HEK293 (cell line): ENCODE results near the gene ZSWIM1.

Experiments
- CTCF ChIA-PET: fragments of 350-600 bp; formaldehyde crosslinking; extraction: SDS; loops from one replicate; lab custom pipeline; 2021; ENCODE audit warnings: antibody characterized with exemption; lab: Yijun Ruan, JAX
- POLR2A ChIA-PET: fragments of 300-600 bp; formaldehyde crosslinking; extraction: SDS; loops from one replicate; lab custom pipeline; 2020; ENCODE audit warnings: antibody characterized with exemption, inconsistent platforms; lab: Yijun Ruan, JAX
- H3K27ac ChIP-seq: fragments of 200-500 bp; sonication (Bioruptor generic); 2 replicates; pipeline ENCODE4 v1.5.1; 2014; ENCODE audit warnings: low read depth, low read length, control low read depth, inconsistent platforms; ENCODE audit errors: extremely low read depth
- H3K36me3 ChIP-seq, 2 experiments: fragments of 200-500 bp in 1 of 2; sonication (Bioruptor generic) in 1 of 2; 1 replicate in 1 of 2; 2 replicates in 1 of 2; pipeline ENCODE4 v1.5.1; 2014 to 2017; ENCODE audit warnings: inconsistent platforms in 2 of 2, low read length in 2 of 2; ENCODE audit not compliant: control insufficient read depth in 2 of 2, insufficient read depth in 1 of 2
- H3K4me1 ChIP-seq: fragments of 200-500 bp; sonication (Bioruptor generic); 2 replicates; pipeline ENCODE4 v1.5.1; 2014; ENCODE audit warnings: mild to moderate bottlenecking, low read length, inconsistent platforms; ENCODE audit not compliant: control insufficient read depth, insufficient read depth
- H3K4me3 ChIP-seq: 2 replicates; pipeline ENCODE4 v1.5.1; 2011; ENCODE audit warnings: low read depth, mild to moderate bottlenecking, control low read depth, low read length, moderate library complexity
- H3K9me3 ChIP-seq: fragments of 200-500 bp; sonication (Bioruptor generic); 2 replicates; pipeline ENCODE4 v1.5.1; 2014; ENCODE audit warnings: low read depth, low read length, inconsistent platforms; ENCODE audit not compliant: control insufficient read depth, insufficient read depth
- GLIS1 ChIP-seq: fragments of 450-650 bp; formaldehyde crosslinking; IDR thresholded peaks from 2 replicates; pipeline ENCODE4 v1.5.1; 2016; ENCODE audit warnings: missing biosample characterization, missing genetic modification characterization
- GLIS2 ChIP-seq: fragments of 450-650 bp; formaldehyde crosslinking; IDR thresholded peaks from 2 replicates; pipeline ENCODE4 v1.5.1; 2016; ENCODE audit warnings: missing biosample characterization, missing genetic modification characterization
- SP7 ChIP-seq: fragments of 450-650 bp; formaldehyde crosslinking; IDR thresholded peaks from 2 replicates; pipeline ENCODE4 v1.5.1; 2016; ENCODE audit warnings: missing biosample characterization, missing genetic modification characterization
- ZBTB17 ChIP-seq: fragments of 450-650 bp; formaldehyde crosslinking; IDR thresholded peaks from 2 replicates; pipeline ENCODE4 v1.5.1; 2016; ENCODE audit warnings: missing biosample characterization, missing genetic modification characterization
- ZIC2 ChIP-seq: fragments of 450-650 bp; formaldehyde crosslinking; IDR thresholded peaks from 2 replicates; pipeline ENCODE4 v1.5.1; 2016; ENCODE audit warnings: missing biosample characterization, missing genetic modification characterization
- ZNF184 ChIP-seq: fragments of 450-650 bp; IDR thresholded peaks from 2 replicates; pipeline ENCODE4 v1.5.1; 2018; ENCODE audit warnings: missing biosample characterization, mild to moderate bottlenecking, missing genetic modification characterization
- ZNF335 ChIP-seq: fragments of 450-650 bp; formaldehyde crosslinking; conservative IDR thresholded peaks from 2 replicates; pipeline ENCODE4 v1.5.1; 2016; ENCODE audit warnings: missing biosample characterization, missing genetic modification characterization
- ZNF341 ChIP-seq: fragments of 450-650 bp; formaldehyde crosslinking; IDR thresholded peaks from 2 replicates; pipeline ENCODE4; 2016; ENCODE audit warnings: low read depth, missing biosample characterization, missing genetic modification characterization
- ZNF600 ChIP-seq: fragments of 450-650 bp; formaldehyde crosslinking; IDR thresholded peaks from 2 replicates; pipeline ENCODE4 v1.5.1; 2016; ENCODE audit warnings: missing biosample characterization, missing genetic modification characterization
- ZNF707 ChIP-seq: fragments of 450-650 bp; formaldehyde crosslinking; IDR thresholded peaks from 2 replicates; pipeline ENCODE4 v1.5.1; 2016; ENCODE audit warnings: missing biosample characterization, missing genetic modification characterization
- TF ChIP-seq, protein P1 (sequence below): fragments of 450-650 bp; formaldehyde crosslinking; IDR thresholded peaks from 2 replicates; pipeline ENCODE4 v1.5.1; 2016; ENCODE audit warnings: missing biosample characterization, missing genetic modification characterization, low read depth
- TF ChIP-seq, protein P2 (sequence below): fragments of 450-650 bp; formaldehyde crosslinking; IDR thresholded peaks from 2 replicates; pipeline ENCODE4 v1.5.1; 2016; ENCODE audit warnings: missing biosample characterization, missing genetic modification characterization

Gene ZSWIM1

DNA sequence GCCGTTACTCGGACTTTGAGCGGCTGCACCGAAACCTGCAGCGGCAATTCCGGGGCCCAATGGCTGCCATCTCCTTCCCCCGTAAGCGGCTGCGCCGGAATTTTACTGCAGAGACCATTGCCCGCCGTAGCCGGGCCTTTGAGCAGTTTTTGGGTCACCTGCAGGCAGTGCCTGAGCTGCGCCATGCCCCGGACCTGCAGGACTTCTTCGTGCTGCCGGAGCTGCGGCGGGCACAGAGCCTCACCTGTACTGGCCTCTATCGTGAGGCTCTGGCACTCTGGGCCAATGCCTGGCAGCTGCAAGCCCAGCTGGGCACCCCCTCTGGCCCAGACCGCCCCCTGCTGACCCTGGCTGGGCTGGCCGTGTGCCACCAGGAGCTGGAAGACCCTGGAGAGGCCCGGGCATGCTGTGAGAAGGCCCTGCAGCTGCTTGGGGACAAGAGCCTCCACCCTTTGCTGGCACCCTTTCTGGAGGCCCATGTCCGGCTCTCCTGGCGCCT lies 40.3 kb upstream of the ZSWIM1 start:
- POLR2A ChIA-PET = interaction anchor here (0.6 kb wide), 1 partner anchor 12 kb away, joined by 3 read pairs; no protein-coding TSS in a partner anchor
- Histone ChIP-seq H3K9me3 (no peaks in the 10 kb centered on the region), H3K27ac (no peak overlapping the region), H3K4me3 (no peak overlapping the region), H3K36me3 (peaks cover 2 to 64% of the 10 kb centered on the region in 2 experiments; a peak in 2 of 3 replicates), H3K4me1 (no peaks in the 10 kb centered on the region)
- TF ChIP-seq ZIC2 (tag by site-specific recombination) (peak; percentile 67), ZNF335 (tag by site-specific recombination) (no peak), ZNF600 (peak; percentile 46; the same call in 1 of the 2 replicates)
- CTCF ChIA-PET = interaction anchor here (0.7 kb wide), 1 partner anchor 42 kb away, joined by 3 read pairs; no protein-coding TSS in a partner anchor

DNA sequence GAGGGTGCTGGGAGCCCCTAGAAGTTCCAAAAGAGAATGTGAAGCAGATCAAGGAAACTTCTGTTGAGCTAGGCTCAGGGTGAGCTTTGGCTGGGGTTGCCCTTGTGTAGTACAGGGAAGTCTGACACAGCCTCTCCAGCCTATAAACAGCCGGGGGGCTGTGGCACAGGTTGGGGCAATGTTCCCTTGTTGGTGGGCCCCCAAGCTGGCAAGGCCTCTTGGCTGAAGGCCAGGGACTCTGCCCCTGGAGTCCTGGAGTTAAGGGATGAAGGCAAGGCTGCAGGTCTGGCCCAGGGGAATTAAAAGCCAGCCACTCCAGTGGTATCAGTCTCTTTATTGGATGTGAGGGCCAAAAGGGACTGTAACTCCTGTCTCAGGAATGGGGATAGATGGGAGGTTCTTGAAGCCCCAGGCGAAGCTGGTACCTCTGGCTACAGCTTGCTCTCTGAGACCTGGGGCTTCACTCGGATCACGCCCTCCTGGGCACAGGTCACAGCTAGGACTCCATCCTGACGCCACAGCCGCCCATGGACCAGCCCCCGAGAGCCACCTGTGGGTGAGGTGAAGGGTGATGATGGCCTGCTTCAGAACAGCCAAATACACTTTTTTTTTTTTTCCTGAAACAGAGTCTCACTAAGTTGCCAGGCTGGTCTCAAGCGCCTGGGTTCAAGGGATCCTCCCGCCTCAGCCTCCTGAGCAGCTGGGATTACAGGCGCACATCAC lies 39.5 kb upstream of the ZSWIM1 start:
- no peaks in the 10 kb centered on the region for H3K4me1 ChIP-seq
- POLR2A ChIA-PET = interaction anchor here (0.6 to 1.3 kb wide), 5 partner anchors 11 to 93 kb away, joined by 3 to 4 read pairs (median 3); partner anchors contain the start of gene PCIF1
- TF ChIP-seq, protein P1, sequence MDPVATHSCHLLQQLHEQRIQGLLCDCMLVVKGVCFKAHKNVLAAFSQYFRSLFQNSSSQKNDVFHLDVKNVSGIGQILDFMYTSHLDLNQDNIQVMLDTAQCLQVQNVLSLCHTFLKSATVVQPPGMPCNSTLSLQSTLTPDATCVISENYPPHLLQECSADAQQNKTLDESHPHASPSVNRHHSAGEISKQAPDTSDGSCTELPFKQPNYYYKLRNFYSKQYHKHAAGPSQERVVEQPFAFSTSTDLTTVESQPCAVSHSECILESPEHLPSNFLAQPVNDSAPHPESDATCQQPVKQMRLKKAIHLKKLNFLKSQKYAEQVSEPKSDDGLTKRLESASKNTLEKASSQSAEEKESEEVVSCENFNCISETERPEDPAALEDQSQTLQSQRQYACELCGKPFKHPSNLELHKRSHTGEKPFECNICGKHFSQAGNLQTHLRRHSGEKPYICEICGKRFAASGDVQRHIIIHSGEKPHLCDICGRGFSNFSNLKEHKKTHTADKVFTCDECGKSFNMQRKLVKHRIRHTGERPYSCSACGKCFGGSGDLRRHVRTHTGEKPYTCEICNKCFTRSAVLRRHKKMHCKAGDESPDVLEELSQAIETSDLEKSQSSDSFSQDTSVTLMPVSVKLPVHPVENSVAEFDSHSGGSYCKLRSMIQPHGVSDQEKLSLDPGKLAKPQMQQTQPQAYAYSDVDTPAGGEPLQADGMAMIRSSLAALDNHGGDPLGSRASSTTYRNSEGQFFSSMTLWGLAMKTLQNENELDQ = no peak
- TF ChIP-seq, protein P2, sequence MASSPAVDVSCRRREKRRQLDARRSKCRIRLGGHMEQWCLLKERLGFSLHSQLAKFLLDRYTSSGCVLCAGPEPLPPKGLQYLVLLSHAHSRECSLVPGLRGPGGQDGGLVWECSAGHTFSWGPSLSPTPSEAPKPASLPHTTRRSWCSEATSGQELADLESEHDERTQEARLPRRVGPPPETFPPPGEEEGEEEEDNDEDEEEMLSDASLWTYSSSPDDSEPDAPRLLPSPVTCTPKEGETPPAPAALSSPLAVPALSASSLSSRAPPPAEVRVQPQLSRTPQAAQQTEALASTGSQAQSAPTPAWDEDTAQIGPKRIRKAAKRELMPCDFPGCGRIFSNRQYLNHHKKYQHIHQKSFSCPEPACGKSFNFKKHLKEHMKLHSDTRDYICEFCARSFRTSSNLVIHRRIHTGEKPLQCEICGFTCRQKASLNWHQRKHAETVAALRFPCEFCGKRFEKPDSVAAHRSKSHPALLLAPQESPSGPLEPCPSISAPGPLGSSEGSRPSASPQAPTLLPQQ (tag by site-specific recombination) = peak; percentile 75
- TF ChIP-seq GLIS1 = peak; percentile 69
- no peak for TF ChIP-seq ZNF184 (tag by site-specific recombination)
- peak; percentile 31; the same call in 1 of the 2 replicates for TF ChIP-seq GLIS2 (tag by site-specific recombination)
- TF ChIP-seq, all 188 proteins: peak for 3
- Histone ChIP-seq H3K9me3 (no peaks in the 10 kb centered on the region), H3K4me3 (no peak overlapping the region), H3K27ac (no peak overlapping the region), H3K36me3 (peaks cover 5 to 70% of the 10 kb centered on the region in 2 experiments; a peak in 2 of 3 replicates)
- CTCF ChIA-PET = no interaction called here

DNA sequence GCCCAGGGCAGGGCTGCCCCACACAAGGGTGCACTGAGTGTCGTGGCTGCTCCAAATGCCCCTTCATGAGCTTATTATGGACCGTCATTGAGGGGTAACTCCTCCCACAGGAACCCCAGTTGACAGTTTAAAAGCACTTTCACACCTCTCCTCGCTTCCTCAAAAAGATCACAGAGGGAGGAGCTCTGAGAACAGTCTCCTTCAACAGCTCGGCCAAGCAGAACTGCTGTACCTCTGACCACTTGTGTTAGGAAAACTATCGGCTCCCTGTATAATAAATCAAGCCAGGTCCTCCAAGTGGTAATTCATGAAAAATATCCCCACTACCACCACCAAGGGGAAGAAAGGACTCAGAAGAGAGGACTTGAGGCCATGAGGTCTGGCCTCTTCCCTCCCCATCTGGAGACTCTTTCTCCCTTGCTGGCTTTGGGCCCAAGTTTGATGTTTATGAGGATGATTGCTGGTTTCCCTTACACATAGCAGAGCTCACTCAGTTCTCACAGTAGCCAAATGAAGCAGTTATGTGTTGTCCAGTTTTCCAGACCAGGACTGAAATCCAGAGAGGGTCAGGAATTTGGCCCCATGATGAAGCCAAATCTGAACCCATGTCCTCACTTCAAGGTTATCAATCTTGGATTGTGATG lies 38.7 kb upstream of the ZSWIM1 start:
- TF ChIP-seq ZNF341 (tag by site-specific recombination) (peak; percentile 64), ZBTB17 (tag by site-specific recombination) (0 out of 2 replicates have a peak, but pooled peaks have one; percentile 27), ZNF707 (tag by site-specific recombination) (no peak), SP7 (tag by site-specific recombination) (peak; percentile 47; the same call in 1 of the 2 replicates)
- TF ChIP-seq, all 188 proteins: peak for 3
- no peak overlapping the region for H3K4me3 ChIP-seq
- H3K36me3 ChIP-seq = peaks cover 5 to 71% of the 10 kb centered on the region in 2 experiments; a peak in 2 of 3 replicates
- no peak overlapping the region for H3K27ac ChIP-seq
- no peaks in the 10 kb centered on the region for H3K9me3 ChIP-seq
- H3K4me1 ChIP-seq = no peaks in the 10 kb centered on the region
- CTCF ChIA-PET = interaction anchor here (0.8 kb wide), 1 partner anchor 43 kb away, joined by 4 read pairs; no protein-coding TSS in a partner anchor
- POLR2A ChIA-PET = interaction anchor here (0.9 to 1.3 kb wide), 3 partner anchors 12 to 92 kb away, joined by 3 to 4 read pairs (median 3); partner anchors contain the start of gene PCIF1
